Forelimb muscle (tissue), 1 donor: Measurements from ENCODE around the gene IMPA2. TPM values are rescaled to one million over a fixed set of nuclear protein-coding genes. Genes with fewer than 3 reads are reported as not detected.
"Not testable (repeated sequence)": the region's sequence is repeated elsewhere in the genome, so short reads cannot be mapped to it uniquely, and the experiment has no call there.

ENCODE experiments used
- DNase-seq: peaks from one replicate; pipeline ENCODE4 v3.0.0-alpha.2; 2013; ENCODE audit warnings: low read depth
- polyA plus RNA-seq: library from polyadenylated mRNA; unstranded; fragments of 120-200 nt; gene quantifications from one replicate; pipeline ENCODE4 v1.2.1, GENCODE V29; 2013; ENCODE audit not compliant: insufficient read length

The IMPA2 gene
- polyA plus RNA-seq, 1 donor = 20.9 TPM

DNA sequence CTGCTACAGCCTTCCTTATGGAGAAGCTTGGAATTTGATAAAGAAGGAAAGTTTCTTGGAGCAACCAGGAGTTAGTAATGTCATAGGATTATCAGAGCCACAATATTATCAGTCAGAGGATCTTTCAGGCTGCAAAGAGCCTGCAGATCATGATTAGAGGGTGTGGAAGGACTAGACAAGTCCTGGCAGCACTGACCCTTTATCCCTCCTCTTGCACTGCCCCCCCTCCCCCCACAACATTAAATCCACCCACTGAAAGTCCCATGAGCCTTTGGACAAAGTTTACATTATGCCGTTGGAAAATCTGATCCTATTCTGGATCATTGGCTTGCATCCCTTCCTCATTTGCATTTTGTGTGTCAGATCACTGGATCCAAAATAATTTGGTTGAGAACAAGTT, 18.7 kb upstream of the IMPA2 start:
- no peak for DNase-seq

GRCh38 chr18:11963991-11964484, 17.3 kb upstream of the IMPA2 start:
- no peak for DNase-seq

DNA sequence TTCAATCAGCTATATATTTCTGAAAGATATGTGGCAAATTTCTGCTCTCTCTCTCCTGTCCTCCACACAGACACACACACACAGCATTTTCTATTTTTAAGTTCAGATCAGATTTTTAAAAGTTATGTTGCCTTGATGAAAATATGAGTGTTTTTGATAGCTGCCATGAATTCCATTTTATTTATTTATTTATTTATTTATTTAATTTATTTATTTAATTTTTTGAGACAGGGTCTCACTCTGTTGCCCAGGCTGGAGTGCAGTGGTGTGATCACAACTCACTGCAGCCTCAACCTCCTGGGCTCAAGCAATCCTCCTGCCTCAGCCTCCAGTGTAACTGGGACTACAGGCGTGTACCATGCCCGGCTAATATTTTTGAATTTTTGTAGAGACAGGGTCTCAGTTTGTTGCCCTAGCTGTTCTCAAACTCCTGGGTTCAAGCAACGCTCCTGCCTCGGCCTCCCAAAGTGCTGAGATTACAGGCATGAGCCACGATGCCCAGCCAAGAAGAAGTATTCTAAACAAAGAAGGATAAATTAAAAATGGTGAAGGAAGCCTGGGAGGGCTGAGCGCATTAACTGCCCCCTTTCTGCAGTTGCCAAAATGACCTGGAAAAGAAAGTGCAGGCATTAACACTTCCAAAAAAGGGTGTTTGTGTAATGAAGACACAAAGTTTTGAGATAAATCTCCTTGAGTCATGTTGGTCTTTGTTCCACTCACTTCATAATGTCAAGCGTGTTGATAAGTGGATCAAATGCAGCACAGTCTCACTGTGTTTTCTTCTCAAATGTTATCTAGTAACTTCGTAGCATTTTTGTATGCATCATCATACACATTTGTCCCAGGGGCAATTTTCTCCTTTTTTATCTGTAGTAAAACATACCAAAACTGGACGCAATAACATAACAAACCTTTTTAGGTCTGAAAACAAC, 11.1 kb upstream of the IMPA2 start:
- DNase-seq = no peak

DNA sequence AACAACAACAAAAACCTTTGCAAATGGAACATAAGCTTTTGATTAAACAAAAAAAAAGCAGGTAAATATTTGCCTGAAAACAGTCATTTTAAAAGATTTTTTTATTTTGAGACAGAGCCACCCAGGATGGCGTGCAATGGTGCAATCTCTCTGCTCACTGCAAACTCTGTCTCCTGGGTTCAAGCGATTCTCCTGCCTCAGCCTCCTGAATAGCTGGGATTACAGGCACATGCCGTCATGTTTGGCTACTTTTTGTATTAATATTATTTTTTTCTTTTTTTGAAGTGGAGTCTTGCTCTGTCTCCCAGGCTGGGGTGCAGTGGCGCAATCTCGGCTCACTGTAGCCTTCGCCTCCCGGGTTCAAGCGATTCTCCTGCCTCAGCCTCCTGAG, 10.5 kb upstream of the IMPA2 start:
- not testable (repeated sequence) for DNase-seq

GRCh38 chr18:11972371-11973174, 8.7 kb upstream of the IMPA2 start:
- DNase-seq = no peak

GRCh38 chr18:11974741-11975325, 6.5 kb upstream of the IMPA2 start:
- DNase-seq = no peak

GRCh38 chr18:11975723-11976122, 5.6 kb upstream of the IMPA2 start:
- DNase-seq = no peak

- DNase-seq = no peak
Measured at GRCh38 chr18:11976315-11977152, 4.8 kb upstream of the IMPA2 start.

DNA sequence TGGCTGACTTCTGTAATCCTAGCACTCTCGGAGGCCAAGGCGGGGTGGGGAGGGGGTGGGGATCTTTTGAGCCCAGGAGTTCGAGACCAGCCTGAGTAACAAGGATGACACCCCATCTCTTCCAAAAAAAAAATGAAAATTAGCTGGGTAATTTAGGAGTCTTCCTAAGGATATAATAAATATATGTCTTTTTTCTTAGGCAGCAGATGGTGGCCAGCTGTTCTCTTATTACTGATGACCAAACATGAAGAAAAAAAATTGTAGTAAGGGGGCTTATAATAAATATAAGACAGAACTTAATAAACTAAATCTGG, 4.2 kb upstream of the IMPA2 start:
- no peak for DNase-seq

DNA sequence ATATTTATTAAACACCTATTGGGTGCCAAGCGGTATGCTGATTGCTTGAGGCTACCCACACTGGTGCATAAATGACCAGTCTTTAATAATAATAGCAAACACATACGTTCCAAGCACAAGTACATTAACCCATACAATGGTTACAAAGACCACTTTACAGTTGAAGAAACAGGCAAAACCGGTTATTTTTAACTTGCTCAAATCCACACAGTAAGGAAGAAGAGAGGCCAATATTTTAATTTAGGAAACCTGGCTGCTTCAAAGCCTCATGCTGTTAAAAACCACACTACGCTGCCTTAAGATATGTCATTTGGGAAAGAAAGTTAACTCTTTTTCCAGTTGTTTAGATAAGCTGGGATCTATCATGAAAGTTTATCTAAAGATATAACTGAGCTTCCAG, 2.4 kb upstream of the IMPA2 start:
- no peak for DNase-seq

DNA sequence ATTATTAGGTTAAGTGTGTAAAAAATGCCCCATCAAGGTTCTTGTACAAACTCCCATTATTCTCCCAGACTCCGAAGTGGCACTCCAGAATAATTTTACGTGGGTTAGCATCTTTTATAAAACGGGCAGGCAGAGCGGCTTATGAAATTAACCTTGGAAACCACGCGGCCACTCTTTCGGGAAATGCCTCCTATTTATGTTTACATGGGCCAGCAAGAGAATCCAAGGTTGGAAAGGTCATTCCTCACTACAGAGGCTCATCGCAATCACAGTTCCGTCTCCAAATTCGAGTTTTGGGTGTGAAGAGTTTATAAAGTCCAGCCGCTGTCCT, 1.2 kb upstream of the IMPA2 start:
- DNase-seq = no peak

DNA sequence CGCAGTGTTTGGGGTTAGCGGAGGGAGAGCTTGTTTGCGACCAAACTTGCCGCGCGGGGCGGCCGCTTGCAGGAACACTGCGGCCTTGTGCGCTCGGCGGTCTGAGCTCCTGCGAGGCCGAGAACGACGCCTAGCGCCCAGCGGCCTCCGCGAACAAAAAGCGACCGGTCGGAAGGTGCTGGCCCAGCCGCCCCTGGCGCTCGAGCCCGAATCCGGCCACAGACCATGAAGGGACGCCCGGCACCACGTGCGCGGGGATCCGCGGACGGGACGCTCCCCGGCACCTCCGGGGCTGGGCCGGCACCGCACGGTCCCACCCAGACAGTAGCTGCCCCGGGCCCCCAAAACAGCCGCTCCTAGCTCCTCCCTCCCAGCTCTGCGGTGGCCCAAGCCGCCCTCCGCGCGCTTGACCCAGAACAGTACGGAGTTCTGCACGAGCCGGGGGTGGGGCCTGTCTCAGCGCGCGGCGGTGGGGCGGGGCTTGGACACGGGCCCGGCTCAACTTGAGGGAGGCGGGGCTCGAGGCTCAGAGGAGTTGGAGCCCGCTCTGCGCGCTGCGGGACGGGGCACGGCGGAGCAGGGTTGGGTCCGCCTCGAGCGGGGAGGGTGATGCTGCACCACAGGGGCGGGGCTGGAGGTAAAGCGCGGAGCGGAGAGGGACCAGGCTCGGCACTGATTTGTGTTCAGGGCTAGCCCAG, 664 bp upstream of the IMPA2 start:
- no peak for DNase-seq

DNA sequence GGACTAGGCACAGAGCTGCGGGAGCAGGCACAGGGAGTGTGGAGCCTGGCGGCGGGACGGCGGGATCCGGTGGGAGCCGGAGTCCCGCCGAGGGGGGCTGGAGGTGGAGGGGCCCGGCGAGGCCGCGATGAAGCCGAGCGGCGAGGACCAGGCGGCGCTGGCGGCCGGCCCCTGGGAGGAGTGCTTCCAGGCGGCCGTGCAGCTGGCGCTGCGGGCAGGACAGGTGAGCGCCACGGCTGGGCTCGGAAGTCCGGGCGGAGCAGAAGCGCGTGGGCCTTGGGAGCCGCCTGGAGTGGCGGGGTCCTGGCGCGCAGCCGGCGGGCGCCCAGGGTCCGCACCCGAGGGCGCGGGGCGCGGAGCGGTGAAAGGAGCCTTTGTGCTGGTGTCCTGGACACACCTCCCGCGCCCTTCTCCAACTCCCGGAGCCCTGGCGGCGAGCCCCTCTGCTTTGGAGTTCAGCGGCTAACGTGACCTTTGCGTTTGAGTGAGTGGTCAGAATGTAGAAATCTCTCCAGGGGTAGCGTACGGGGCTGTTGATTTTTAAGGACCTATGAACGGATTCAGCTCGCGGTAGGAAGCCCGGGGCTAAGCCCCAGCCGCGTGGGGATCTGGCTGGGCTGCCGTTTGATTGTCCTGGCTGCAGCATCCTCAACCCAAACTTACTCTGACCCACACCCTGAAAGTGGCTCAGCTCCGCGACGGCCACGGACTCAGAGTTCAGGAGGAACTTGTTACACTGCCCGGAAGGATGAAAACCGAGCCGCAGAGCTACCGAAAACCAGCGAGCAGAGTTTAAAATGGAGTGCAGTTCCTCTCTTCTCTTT, 448 bp downstream of the IMPA2 start:
- DNase-seq = no peak

DNA sequence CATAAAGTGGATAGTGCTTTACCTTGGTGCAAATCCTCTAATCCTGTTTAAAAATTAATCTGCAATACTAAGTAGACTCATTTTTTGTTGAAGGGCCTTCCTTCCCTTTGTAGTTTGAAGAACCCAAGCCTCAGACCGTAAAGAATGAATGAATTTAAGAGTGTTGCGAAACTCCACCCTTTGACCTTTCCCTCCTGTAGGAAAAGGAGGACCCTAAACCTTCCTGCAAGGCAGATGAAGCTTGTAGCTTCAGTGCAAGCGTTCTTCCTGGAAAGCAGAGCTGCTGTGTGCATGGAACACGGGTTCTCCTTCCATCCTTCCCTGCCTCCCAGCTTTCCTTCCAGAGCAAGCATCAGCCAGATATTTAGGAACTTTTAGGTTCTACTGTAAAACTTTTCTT, 1.7 kb downstream of the IMPA2 start:
- DNase-seq = no peak

GRCh38 chr18:11983592-11983991, 2.3 kb downstream of the IMPA2 start:
- no peak for DNase-seq

- no peak for DNase-seq
Measured at GRCh38 chr18:11984091-11984490, 2.8 kb downstream of the IMPA2 start.

GRCh38 chr18:11985586-11985985, 4.3 kb downstream of the IMPA2 start:
- no peak for DNase-seq

DNA sequence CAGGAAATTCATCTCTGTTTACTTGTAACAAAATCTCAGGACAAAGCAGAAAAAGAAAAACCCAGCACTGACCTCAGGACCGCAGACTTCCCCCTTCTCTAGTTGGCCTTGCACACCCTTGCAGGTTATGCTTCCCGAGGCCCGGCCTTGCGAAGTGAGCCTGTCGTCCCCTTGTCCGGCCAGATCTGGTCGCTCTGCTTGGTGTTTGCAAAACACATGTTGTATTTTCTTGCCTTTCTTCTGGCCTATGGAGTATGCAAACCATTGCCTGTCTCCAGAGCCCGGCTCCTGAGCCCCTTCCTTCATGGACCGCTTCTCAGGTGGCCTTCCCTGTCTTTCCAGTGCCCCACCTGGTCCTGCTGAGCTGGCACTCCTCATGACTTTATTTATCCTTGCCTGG, 4.8 kb downstream of the IMPA2 start:
- DNase-seq = no peak

GRCh38 chr18:11987527-11987926, 6.2 kb downstream of the IMPA2 start:
- no peak for DNase-seq

- DNase-seq = no peak
Measured at GRCh38 chr18:11989174-11989573, 7.9 kb downstream of the IMPA2 start.
